Panc1 (cell line): Measurements from ENCODE around the gene TAX1BP1.
"Not testable (repeated sequence)": the region's sequence is repeated elsewhere in the genome, so short reads cannot be mapped to it uniquely, and the experiment has no call there.

Source experiments
- CTCF ChIP-seq: fragments of 450-650 bp; IDR thresholded peaks from 2 replicates; pipeline ENCODE4 v1.5.1; 2017; ENCODE audit warnings: mild to moderate bottlenecking
- POLR2AphosphoS5 ChIP-seq: IDR thresholded peaks from 2 replicates; pipeline ENCODE4 v1.6.1; 2012; ENCODE audit warnings: mild to moderate bottlenecking, low read depth, low read length, moderate library complexity
- REST ChIP-seq, 2 experiments: IDR thresholded peaks; 2 replicates each; pipeline ENCODE4 v1.6.1; 2011 to 2012; ENCODE audit warnings: low read depth in 2 of 2, control low read depth in 1 of 2, low read length in 1 of 2, mild to moderate bottlenecking in 1 of 2, moderate library complexity in 1 of 2; ENCODE audit not compliant: insufficient read depth in 1 of 2
- SIN3A ChIP-seq: IDR thresholded peaks from 2 replicates; pipeline ENCODE4 v1.6.1; 2012; ENCODE audit warnings: low read depth, mild to moderate bottlenecking, low read length, moderate library complexity, borderline replicate concordance; ENCODE audit not compliant: insufficient read depth
- TCF7L2 ChIP-seq: IDR thresholded peaks from 2 replicates; pipeline ENCODE4 v1.6.1; 2011; ENCODE audit warnings: mild to moderate bottlenecking, low read depth, low read length, inconsistent platforms

- TF ChIP-seq CTCF; REST (IDR thresholded peaks at IDR 0.05; ENCODE audit: insufficient read depth in 1 of 2, low read depth in 2 of 2, low read length in 1 of 2); SIN3A; POLR2AphosphoS5; TCF7L2: not testable (repeated sequence)
Observed at GRCh38 chr7:27856703-27857485, 116.9 kb downstream of the TAX1BP1 start.
